Left cardiac atrium (tissue), 4 donors: ENCODE data around the gene RTN4RL1. TPM values are rescaled to one million over a fixed set of nuclear protein-coding genes. Genes with fewer than 3 reads are reported as not detected.
"Not testable (repeated sequence)": the region's sequence is repeated elsewhere in the genome, so short reads cannot be mapped to it uniquely, and the experiment has no call there.

Experiments
- ATAC-seq, 2 donors: fragments of 200-7000 bp; cut with Tn5 transposase; one replicate each; pipeline ENCODE4 v1.9.1; 2020; ENCODE audit warnings: mild to moderate bottlenecking in 2 of 2, moderate library complexity in 2 of 2
- DNase-seq: peaks from one replicate; pipeline ENCODE4 v3.0.0-alpha.2; 2020
- intact Hi-C, 2 donors: fragments of 100-400 bp; cut with DNase I; formaldehyde crosslinking; loops; one replicate each; pipeline versions ENCODE4 v1.14.1 to v1.15.1; 2022 to 2023
- total RNA-seq, 2 donors: library from RNA; stranded (reverse); fragmentation: NEBNext Ultra II Directional; extraction: Animal tissue kit (Norgen Biotek cat#: 25700); gene quantifications; one replicate each; pipeline ENCODE4 v1.2.1, GENCODE V29; 2021
- donor health status: DM: no; HTN: yes; CAD: no.
- donor health status: DM: no; HTN: yes; CAD: no; lungs with severe emphysema.
- donor health status: DM: yes; HTN: yes; CAD: no.
- donor health status: Dilated cardiomyopathy.

The RTN4RL1 gene
- total RNA-seq, 2 donors from 2014 or later: 6.2 to 7.6 TPM

GRCh38 chr17:2017274-2017941 is 7.7 kb downstream of the RTN4RL1 start:
- no peak for DNase-seq
- peak in 1 of 2 donors; percentile 45 for ATAC-seq
- intact Hi-C loops: no loop called here

DNA sequence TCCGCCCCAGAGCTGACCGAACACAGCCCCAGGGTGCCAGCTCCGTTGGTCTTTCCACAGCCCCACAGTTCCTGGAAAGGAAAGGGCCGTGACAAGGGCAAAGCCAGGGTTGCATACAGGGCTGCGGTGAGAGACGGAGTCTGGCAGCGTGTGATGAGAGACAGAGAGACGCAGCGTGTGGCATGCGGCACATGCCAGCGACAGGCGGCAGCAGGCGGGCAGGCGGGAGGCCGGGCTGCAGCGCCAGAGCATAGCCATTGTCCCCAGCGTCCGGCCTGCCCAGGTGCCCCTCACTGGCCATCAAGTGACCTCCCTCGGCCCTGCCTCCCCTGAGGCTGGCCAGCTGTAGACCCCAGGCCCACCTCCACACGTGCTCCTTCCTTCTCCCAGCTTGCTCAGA is 8.6 kb downstream of the RTN4RL1 start:
- DNase-seq (no peak), ATAC-seq (no peak)
- intact Hi-C loops: no loop called here

GRCh38 chr17:2015314-2015713 is 9.8 kb downstream of the RTN4RL1 start:
- intact Hi-C loops: no loop called here
- ATAC-seq (no peak), DNase-seq (no peak)

DNA sequence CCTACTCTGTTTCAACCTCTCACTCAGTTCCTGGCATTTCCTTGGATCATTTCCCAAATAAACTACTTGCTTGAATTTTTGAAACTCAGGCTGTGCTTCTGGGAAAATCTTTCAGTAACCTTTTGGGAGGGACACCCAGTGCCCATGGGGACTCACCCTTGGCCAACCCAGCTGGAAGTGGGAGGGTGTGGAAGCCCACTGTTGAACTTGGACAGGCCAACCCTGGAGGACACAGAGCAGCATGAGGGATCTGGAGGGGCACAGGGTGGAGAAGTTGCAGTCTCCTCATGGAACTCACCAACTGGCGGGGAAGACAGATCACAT is 11.2 kb downstream of the RTN4RL1 start:
- DNase-seq: no peak
- peak; percentile 30 to 49 for ATAC-seq
- intact Hi-C loops: no loop called here

- intact Hi-C loops, ATAC-seq, DNase-seq: not testable (repeated sequence)
These were observed 11.7 kb downstream of the RTN4RL1 start for GRCh38 chr17:2013220-2013993.

GRCh38 chr17:2012499-2012898 is 12.6 kb downstream of the RTN4RL1 start:
- DNase-seq (no peak), ATAC-seq (no peak)
- intact Hi-C loops: no loop called here

- DNase-seq (peak; percentile 62), ATAC-seq (peak; percentile 73 to 77)
- intact Hi-C loops: no loop called here
These were observed 13.4 kb downstream of the RTN4RL1 start for GRCh38 chr17:2011411-2012371.

DNA sequence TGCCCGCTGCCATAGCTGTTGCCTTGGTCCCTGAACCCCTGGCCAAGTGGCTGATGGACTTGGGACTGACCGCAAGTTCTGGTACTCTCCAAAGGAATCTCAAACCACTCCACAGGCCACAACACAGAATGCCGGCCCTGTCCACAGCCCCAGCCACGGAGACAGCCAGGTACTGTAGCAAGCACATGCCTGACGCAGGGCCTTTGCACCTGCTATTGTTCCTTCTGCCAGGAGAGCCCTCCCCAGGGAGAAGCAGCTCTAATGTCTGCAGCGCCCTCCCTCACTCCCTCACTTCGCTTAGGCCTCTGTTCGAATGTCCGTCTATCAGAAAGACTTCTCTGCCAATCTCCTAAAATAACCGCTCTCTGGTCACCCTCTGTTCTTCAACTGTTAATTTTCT is 15.4 kb downstream of the RTN4RL1 start:
- intact Hi-C loops: no loop called here
- ATAC-seq (no peak), DNase-seq (no peak)

GRCh38 chr17:2008332-2009126 is 16.6 kb downstream of the RTN4RL1 start:
- intact Hi-C loops: no loop called here
- no peak for ATAC-seq
- no peak for DNase-seq

DNA sequence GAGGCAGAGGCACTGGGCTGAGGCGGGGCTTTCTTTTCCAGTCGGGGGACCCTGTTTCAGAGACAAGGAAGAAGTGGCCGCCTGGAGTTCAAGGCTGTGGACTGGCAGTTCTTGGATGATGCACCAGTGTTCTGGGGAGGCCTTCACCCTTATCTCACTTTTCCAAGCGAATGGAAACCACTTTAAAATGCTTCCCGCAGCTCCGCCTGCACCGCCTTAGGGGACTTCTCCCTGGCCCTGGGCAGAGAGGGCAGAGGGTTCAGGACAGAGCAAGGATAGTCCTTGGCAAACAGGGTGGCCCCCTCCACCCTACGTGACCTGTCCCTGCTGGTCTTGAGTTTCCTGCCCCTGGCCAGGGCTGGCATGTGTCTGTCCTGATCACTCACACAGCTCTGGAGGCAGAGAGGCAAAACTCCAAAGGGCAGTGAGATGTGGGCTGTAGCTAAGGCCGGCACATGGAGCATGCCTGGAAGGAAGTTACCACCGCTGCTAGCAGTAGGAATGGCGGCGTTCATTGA is 20.6 kb downstream of the RTN4RL1 start:
- no peak for DNase-seq
- intact Hi-C loops: no loop called here
- peak in 1 of 2 donors; percentile 20 for ATAC-seq

DNA sequence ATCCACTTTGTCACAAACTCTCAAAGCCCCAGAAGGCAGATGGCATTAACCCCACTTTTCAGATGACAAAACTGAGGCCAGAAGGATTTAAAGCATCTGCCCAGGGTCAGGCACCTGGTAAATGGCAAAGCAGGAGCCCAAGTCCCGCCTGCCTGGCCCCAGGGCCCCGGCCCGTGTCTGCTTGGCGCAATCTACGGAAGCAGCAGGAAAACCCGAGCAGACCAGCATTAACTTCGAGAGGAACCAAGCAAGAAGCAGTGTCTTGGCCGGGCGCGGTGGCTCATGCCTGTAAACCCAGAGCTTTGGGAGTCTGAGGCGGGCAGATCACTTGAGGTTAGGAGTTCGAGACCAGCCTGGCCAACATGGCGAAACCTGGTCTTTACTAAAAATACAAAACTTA is 21.6 kb downstream of the RTN4RL1 start:
- no peak for DNase-seq
- intact Hi-C loops: no loop called here
- no peak for ATAC-seq

- DNase-seq: no peak
- ATAC-seq: no peak
- intact Hi-C loops: no loop called here
These were observed 22.3 kb downstream of the RTN4RL1 start for GRCh38 chr17:2002767-2003329.

DNA sequence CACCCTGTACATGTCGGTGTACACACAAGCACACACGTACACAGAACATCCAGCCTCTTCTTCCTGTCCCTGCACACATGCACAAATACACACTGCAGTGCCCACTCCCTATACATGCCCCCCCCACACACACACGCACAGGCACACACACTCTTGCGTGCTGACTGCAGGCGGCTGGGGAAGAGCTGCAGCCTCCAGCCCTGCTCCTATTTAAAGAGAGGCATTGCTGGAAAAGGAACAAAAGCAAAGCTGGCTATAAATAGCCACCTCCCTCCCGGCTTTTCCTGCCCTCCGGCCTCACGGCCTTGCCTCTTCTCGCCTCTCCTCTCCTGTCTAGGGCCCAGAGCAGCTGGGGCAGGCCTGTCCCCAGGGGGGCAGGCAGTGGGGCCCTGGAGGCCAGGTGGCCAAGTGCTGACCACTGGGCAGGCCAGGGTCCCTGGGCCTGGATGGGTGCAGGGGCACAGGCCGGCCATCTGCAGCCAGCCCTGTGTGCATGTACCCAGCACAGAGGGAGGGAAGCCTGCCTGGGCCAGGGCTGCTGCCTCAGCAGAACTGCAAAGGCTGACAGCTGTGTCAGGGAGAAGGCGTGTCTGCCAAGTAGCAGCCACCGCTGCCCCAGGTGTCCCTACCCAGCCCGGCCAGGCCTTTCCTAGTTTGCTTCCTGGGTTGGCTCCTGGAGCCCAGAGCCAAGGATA is 25.4 kb downstream of the RTN4RL1 start:
- DNase-seq (peak; percentile 44), ATAC-seq (peak; percentile 75 to 79)
- intact Hi-C loops: no loop called here

- ATAC-seq (peak; percentile 6 to 10), DNase-seq (no peak)
- intact Hi-C loops: no loop called here
These were observed 27.0 kb downstream of the RTN4RL1 start for GRCh38 chr17:1997927-1998742.

DNA sequence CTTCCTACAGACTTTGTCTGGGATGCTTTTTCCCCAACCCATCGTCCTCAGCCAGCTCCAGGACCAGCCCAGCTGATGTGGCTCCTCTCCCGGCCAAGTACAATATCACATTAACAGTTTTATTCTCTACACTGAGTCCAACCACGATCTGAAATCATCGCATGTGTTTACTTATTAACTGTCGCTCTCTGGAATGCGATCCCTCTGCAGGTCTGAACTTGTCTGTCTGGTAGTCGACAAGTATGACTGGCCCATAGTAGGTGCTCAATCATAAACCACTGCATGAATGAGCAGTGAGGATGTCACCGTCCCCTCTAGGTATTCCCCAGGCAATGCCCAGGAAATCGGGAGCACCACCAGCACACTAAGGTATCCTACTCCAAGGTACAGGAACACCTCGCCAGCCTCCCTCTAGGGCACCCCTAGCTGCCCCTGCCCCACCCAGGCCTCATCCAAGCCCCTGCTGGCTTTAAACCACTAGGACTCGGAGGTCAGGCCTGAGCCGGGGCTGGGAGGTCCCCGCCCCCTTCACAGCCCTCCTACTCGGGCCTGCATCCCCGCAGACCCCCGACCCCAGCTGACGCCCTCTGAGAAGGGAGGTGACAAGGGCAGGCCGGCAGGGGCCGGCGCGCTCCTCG is 27.7 kb downstream of the RTN4RL1 start:
- ATAC-seq (no peak), DNase-seq (no peak)
- intact Hi-C loops: no loop called here

GRCh38 chr17:1996800-1997288 is 28.3 kb downstream of the RTN4RL1 start:
- intact Hi-C loops: no loop called here
- ATAC-seq (no peak), DNase-seq (no peak)
